DOHH2 (cell line): ENCODE data around the gene PHPT1.
"Not testable (repeated sequence)": the region's sequence is repeated elsewhere in the genome, so short reads cannot be mapped to it uniquely, and the experiment has no call there.

ENCODE experiments used
- H3F3A ChIP-seq: fragments of 200-600 bp; sonication (generic), shearing (Covaris generic); 2 replicates; pipeline ENCODE4 v1.6.0; 2016; ENCODE audit warnings: antibody characterized with exemption, mild to moderate bottlenecking; ENCODE audit not compliant: control insufficient read depth, insufficient read depth
- H3K27ac ChIP-seq: fragments of 200-600 bp; sonication (generic); 2 replicates; pipeline ENCODE4 v1.5.1; 2014; ENCODE audit warnings: low read depth, mild to moderate bottlenecking, low read length, moderate library complexity
- H3K27me3 ChIP-seq: fragments of 200-600 bp; sonication (generic); 2 replicates; pipeline ENCODE4 v1.6.1; 2014; ENCODE audit warnings: mild to moderate bottlenecking, low read length, mixed read lengths; ENCODE audit not compliant: control insufficient read depth
- H3K36me3 ChIP-seq: fragments of 200-600 bp; sonication (generic); 2 replicates; pipeline ENCODE4 v1.6.1; 2014; ENCODE audit warnings: mild to moderate bottlenecking, low read length, moderate library complexity, mixed read lengths; ENCODE audit not compliant: control insufficient read depth
- H3K4me1 ChIP-seq: fragments of 200-600 bp; sonication (generic); 2 replicates; pipeline ENCODE4 v1.6.1; 2014; ENCODE audit warnings: mild to moderate bottlenecking, low read length, mixed read lengths; ENCODE audit not compliant: control insufficient read depth
- H3K4me2 ChIP-seq: fragments of 200-600 bp; sonication (generic); 2 replicates; pipeline ENCODE4 v1.6.0; 2014; ENCODE audit warnings: mild to moderate bottlenecking, low read length, moderate library complexity
- H3K4me3 ChIP-seq: fragments of 200-600 bp; sonication (generic); 2 replicates; pipeline ENCODE4 v1.5.1; 2014; ENCODE audit warnings: mild to moderate bottlenecking, low read length, mixed read lengths
- H3K79me2 ChIP-seq: fragments of 200-600 bp; sonication (generic); 2 replicates; pipeline ENCODE4 v1.6.1; 2014; ENCODE audit warnings: mild to moderate bottlenecking, low read length, mixed read lengths; ENCODE audit not compliant: control insufficient read depth
- H3K9me2 ChIP-seq: fragments of 200-600 bp; sonication (generic); replicated peaks from 2 replicates; pipeline ENCODE4 v1.6.1; 2014; ENCODE audit warnings: mild to moderate bottlenecking, low read length, mixed read lengths; ENCODE audit not compliant: control insufficient read depth
- H3K9me3 ChIP-seq: fragments of 200-600 bp; sonication (generic); 2 replicates; pipeline ENCODE4 v1.6.1; 2014; ENCODE audit warnings: antibody characterized with exemption, low read length, mixed read lengths; ENCODE audit not compliant: control insufficient read depth, insufficient read depth
- H4K20me1 ChIP-seq: fragments of 200-600 bp; sonication (generic); 2 replicates; pipeline ENCODE4 v1.6.0; 2014; ENCODE audit warnings: low read depth, mild to moderate bottlenecking, antibody characterized with exemption, low read length, moderate library complexity; ENCODE audit not compliant: control insufficient read depth, insufficient read depth
- EZH2phosphoT487 ChIP-seq: fragments of 200-600 bp; sonication (generic); IDR thresholded peaks from 2 replicates; pipeline ENCODE4 v1.6.1; 2017; ENCODE audit warnings: borderline replicate concordance, mild to moderate bottlenecking, antibody characterized with exemption, low read length, moderate library complexity, mixed read lengths
- TF ChIP-seq, protein P1 (sequence below): fragments of 200-600 bp; sonication (generic); IDR thresholded peaks from one replicate; pipeline ENCODE4 v1.5.1; 2014; ENCODE audit warnings: antibody characterized with exemption, mild to moderate bottlenecking, low read depth, low read length; ENCODE audit not compliant: poor library complexity, severe bottlenecking

The PHPT1 gene

DNA sequence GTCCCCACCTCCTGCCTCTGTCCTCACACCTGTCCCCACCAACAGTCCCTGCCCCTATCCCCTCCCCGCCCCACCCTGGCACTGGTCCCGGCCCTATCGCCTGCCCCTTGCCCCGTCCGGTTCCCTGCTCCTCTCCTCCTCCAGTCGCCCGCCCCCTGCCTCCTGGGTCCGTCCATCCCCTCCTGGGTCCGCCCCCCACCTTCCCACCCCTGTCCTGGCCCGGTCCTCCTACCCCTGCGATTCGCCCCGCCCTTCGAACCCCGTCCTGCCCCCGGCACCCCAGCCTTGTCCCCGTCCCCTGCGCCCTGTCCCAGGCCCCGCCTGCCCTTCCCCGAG lies 16.5 kb downstream of the PHPT1 start:
- Histone ChIP-seq H3F3A (no peaks in the 10 kb centered on the region; the same call in 1 of the 2 replicates), H3K4me1 (peaks cover 15% of the 10 kb centered on the region), H3K9me2 (no peaks in the 10 kb centered on the region), H3K27me3 (no peaks in the 10 kb centered on the region), H4K20me1 (no peaks in the 10 kb centered on the region), H3K27ac (no peak overlapping the region), H3K4me2 (peak overlapping the region; percentile 94), H3K79me2 (peaks cover 24% of the 10 kb centered on the region), H3K36me3 (peaks cover 32% of the 10 kb centered on the region), H3K9me3 (no peaks in the 10 kb centered on the region; the same call in 1 of the 2 replicates), H3K4me3 (peak overlapping the region; percentile 97)
- no peak for TF ChIP-seq EZH2phosphoT487
- TF ChIP-seq, protein P1, sequence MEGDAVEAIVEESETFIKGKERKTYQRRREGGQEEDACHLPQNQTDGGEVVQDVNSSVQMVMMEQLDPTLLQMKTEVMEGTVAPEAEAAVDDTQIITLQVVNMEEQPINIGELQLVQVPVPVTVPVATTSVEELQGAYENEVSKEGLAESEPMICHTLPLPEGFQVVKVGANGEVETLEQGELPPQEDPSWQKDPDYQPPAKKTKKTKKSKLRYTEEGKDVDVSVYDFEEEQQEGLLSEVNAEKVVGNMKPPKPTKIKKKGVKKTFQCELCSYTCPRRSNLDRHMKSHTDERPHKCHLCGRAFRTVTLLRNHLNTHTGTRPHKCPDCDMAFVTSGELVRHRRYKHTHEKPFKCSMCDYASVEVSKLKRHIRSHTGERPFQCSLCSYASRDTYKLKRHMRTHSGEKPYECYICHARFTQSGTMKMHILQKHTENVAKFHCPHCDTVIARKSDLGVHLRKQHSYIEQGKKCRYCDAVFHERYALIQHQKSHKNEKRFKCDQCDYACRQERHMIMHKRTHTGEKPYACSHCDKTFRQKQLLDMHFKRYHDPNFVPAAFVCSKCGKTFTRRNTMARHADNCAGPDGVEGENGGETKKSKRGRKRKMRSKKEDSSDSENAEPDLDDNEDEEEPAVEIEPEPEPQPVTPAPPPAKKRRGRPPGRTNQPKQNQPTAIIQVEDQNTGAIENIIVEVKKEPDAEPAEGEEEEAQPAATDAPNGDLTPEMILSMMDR: no peak

DNA sequence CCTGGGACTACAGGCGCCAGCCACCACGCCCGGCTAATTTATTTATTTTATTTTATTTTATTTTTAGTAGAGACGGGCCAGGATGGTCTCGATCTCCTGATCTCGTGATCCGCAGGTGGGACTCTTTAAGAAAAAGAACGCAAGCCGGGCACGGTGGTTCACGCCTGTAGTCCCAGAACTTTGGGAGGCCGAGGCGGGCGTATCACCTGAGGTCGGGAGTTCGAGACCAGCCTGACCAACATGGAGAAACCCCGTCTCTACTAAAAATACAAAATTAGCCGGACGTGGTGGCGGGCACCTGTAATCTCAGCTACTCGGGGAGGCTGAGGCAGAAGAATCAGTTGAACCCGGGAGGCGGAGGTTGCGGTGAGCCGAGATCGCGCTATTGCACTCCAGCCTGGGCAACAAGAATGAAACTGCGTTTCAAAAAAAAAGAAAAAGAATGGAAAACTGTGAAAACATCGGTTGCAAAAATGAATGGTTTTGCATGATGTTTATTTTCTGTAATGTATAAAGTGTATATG lies 17.8 kb downstream of the PHPT1 start:
- not testable (repeated sequence) for H3K27ac ChIP-seq, H3F3A ChIP-seq, H4K20me1 ChIP-seq, H3K27me3 ChIP-seq, H3K9me3 ChIP-seq, H3K9me2 ChIP-seq
- Histone ChIP-seq H3K79me2 (peaks cover 24% of the 10 kb centered on the region), H3K4me1 (peaks cover 15% of the 10 kb centered on the region), H3K4me3 (peak overlapping the region; percentile 97), H3K36me3 (peaks cover 22% of the 10 kb centered on the region), H3K4me2 (peak overlapping the region; percentile 53)

DNA sequence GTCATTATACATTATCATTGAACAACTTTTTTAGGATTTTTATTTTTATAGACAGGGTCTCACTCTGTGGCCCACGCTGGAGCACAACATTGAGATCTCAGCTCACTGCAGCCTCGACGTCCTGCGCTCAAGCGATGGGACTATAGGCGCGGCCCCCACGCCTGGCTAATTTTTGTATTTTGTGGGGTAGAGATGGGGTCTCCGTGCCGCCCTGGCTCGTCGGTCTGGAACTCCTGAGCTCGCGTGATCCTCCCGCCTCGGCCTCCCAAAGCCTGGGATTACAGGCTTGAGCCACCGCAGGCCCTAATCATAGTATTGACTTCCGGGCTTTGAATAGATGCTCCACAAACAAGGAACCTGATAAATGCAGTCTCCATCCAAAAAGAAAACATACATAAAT lies 18.3 kb downstream of the PHPT1 start:
- H3K27me3 ChIP-seq: no peaks in the 10 kb centered on the region
- peaks cover 5% of the 10 kb centered on the region for H3K9me3 ChIP-seq
- H4K20me1 ChIP-seq: no peaks in the 10 kb centered on the region
- TF ChIP-seq, protein P1: no peak
- TF ChIP-seq EZH2phosphoT487: no peak
- no peak overlapping the region for H3K4me2 ChIP-seq
- no peak overlapping the region for H3K27ac ChIP-seq
- H3F3A ChIP-seq: no peaks in the 10 kb centered on the region; the same call in 1 of the 2 replicates
- H3K36me3 ChIP-seq: peaks cover 18% of the 10 kb centered on the region
- no peaks in the 10 kb centered on the region for H3K9me2 ChIP-seq
- H3K79me2 ChIP-seq: peaks cover 24% of the 10 kb centered on the region
- H3K4me3 ChIP-seq: no peak overlapping the region
- H3K4me1 ChIP-seq: peaks cover 15% of the 10 kb centered on the region

DNA sequence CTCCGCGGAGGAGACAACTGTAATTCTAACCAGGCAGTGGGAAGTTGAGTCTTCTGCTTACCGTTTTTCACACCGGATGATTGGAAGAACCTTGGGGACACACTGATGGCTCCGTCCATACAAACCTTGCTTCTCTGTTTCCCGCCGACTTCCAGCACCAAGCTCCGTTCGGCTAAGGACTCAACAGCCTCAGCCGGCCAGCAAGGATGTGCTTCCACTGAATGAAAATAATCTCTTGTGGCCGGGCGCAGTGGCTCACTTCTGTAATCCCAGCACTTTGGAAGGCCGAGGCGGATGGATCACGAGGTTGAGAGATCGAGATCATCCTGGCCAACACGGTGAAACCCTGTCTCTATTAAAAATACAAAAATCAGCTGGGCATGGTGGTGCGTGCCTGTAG lies 18.7 kb downstream of the PHPT1 start:
- Histone ChIP-seq H3K9me2 (no peaks in the 10 kb centered on the region), H3K27me3 (no peaks in the 10 kb centered on the region), H3K9me3 (peaks cover 8% of the 10 kb centered on the region), H3K79me2 (peaks cover 24% of the 10 kb centered on the region), H3K4me1 (peaks cover 15% of the 10 kb centered on the region), H3K36me3 (peaks cover 13% of the 10 kb centered on the region), H4K20me1 (no peaks in the 10 kb centered on the region), H3K27ac (no peak overlapping the region), H3K4me2 (no peak overlapping the region), H3F3A (no peaks in the 10 kb centered on the region; the same call in 1 of the 2 replicates), H3K4me3 (no peak overlapping the region)
- no peak for TF ChIP-seq EZH2phosphoT487
- TF ChIP-seq, protein P1: no peak
